ENCODE data around the gene SLC24A3.

DNA sequence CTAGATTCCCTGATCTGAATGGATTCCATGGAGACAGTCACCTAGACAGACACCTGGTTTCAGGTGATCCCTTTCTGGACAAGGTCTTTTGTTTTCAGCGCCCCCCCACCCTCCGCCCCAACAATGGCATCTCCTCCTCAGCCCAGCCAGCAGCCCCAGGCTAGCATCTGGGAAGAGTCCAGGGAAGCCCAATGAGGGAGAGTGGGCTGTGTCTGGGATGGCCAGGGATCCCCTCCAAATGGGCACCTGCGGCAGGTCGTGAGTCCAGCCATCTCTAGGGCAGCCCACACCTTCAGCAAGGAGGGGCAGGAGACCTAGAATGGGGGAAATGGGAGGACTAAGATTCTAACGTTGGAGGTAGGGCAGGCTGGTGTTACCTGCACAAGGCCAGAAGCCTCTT, 1.2 kb upstream of the SLC24A3 start:
- TF ChIP-seq SP1 (IDR thresholded peaks at IDR 0.05): no peak
- TF ChIP-seq TARDBP (IDR thresholded peaks at IDR 0.05): no peak
- TF ChIP-seq FOXK2 (IDR thresholded peaks at IDR 0.05): no peak
- no peak for TF ChIP-seq HDGF (IDR thresholded peaks at IDR 0.05; ENCODE audit: borderline replicate concordance)
- no peak for TF ChIP-seq FOXM1 (IDR thresholded peaks at IDR 0.05; ENCODE audit: borderline replicate concordance)
- TF ChIP-seq SUZ12 (IDR thresholded peaks at IDR 0.05): no peak
- TF ChIP-seq BHLHE40 (IDR thresholded peaks at IDR 0.05; ENCODE audit: borderline replicate concordance): no peak
- TF ChIP-seq ELF4 (IDR thresholded peaks at IDR 0.05): no peak
- TF ChIP-seq LEF1 (IDR thresholded peaks at IDR 0.05; ENCODE audit: borderline replicate concordance): no peak
- TF ChIP-seq ARNT (IDR thresholded peaks at IDR 0.05): no peak
- no peak for TF ChIP-seq L3MBTL2 (conservative IDR thresholded peaks at IDR 0.05)
